GM19452 (cell line): ENCODE measurements around the gene CRAMP1.

Experiments
- ATAC-seq: cut with Tn5 transposase; IDR thresholded peaks from one replicate; pipeline ENCODE4 v1.9.1; 2021; ENCODE audit not compliant: unreplicated experiment

CRAMP1 gene

DNA sequence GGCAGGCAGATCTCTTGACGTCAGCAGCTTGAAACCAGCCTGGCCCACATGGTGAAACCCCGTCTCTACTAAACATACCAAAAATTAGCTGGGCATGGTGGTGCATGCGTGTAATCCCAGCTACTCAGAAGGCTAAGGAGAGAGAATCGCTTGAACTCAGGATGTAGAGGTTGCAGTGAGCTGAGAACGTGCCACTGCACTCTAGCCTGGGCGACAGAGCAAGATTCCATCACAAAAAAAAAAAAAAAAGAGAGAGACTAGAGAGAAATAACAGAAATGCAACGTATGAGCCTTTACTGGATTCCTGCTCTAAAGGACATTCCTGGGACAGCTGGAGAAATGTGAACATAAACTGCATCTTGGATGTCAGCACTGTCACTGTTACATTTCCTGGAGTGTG, 11.1 kb upstream of the CRAMP1 start:
- ATAC-seq: no peak

DNA sequence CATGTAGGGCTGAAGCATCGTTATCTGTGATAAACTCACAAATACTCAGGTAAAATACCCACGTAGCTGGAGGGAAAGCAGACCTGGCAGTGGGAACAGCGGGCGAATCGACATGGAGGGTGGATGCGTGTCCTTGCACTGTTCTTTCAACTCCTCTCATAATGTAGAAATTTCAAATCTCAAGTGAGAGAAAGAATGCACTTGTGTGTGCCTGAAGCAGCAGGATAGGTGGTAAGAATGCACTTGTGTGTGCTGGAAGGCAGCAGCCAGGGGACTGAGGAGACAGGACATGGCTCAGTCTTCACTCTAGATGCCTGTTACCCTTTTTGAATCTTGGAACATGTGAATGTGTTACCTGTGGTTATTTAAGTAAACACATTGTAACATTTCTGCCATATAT, 10.7 kb upstream of the CRAMP1 start:
- no peak for ATAC-seq

DNA sequence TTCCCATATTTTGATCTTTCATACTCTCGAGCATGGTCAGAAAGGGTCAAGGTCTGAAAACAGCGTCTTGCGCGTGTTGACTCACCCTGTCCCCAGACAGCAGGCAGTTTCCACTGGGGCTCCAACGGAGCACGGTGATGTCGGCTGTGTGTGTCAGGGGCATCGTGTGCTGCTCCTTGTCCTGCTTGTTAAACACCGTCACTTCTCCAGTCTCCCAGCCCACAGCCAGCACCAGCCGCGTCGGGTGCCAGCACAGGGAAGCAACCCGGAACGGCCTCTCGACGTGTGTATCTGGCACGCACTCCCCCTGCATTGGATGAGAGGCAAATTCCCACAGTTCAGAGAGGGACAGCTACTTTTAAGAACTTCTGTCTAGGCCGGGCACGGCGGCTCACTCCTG, 9.9 kb upstream of the CRAMP1 start:
- no peak for ATAC-seq

DNA sequence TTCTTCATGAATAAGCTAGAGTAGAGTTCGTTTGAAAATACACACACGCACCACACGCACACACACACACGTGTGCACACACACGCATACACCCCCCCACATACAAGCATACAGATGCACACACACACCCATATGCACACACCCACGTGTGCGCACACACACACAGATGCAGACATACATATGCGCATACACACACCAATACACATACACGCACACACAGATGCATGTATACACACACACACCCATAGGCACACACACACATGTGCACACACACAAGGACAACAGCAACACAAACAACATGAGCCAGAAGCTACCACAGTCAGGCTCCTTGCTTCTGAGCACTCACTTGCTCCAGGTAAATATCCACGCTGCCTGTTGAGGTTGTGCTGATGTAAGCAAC, 5.4 kb upstream of the CRAMP1 start:
- no peak for ATAC-seq

DNA sequence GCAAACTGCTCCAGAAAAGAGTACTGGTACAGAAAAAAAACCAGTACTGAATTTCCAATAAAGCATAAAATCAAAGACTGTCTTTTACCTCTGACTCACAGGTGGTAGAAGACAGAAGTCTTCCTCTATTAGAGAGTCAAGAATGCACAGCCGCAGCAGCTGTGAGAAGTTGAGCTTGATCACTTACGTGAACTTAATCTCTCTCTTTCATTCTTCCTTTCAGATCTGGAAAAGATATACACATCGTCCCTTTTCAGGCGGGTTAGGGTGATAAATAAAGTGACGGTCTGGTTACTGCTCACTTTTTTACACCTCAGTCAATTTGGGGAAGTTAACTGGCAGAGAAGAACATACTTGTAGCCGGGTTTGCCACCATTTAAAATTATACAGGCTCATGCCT, 4.2 kb upstream of the CRAMP1 start:
- ATAC-seq: no peak

DNA sequence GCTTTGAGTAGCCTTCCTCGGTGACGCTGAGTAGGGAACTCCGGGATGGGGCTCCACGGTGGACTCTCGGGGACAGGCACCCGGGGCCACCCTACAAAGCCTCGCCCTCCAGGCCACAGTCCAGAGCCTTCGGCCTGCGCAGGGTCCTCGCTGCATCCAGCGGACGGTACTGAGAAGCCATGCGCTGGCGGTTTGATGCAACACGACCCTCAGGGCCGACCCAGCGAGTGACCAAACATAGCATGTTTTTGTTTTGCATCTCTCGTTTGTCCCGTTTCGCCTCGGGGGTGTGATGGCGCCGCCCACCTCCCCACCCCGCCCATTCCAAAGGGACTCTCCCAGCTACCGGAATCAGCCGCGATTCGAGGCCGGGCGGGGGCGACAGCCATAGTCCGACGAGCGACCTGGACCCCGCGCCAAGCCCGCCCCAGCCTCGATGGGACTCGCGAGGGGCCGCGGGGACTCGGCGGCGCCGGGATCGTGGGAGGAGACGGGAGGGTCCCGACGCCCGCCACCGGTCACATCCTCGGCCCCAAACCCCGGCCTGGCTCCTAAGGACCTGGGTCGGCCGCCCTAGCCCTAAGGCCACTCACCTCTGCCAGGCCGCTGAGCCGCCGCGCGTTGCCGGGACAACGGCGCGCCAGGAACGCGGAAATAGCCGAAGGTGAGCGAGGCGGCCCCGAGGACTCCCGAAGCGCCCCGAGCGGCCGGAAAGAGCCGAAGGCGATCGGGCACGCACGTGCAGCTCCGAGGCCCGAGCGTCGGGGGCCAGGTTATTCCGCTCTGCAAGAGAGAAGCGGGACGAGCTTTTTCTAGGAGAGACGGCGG, 1.9 kb upstream of the CRAMP1 start:
- ATAC-seq: no peak

DNA sequence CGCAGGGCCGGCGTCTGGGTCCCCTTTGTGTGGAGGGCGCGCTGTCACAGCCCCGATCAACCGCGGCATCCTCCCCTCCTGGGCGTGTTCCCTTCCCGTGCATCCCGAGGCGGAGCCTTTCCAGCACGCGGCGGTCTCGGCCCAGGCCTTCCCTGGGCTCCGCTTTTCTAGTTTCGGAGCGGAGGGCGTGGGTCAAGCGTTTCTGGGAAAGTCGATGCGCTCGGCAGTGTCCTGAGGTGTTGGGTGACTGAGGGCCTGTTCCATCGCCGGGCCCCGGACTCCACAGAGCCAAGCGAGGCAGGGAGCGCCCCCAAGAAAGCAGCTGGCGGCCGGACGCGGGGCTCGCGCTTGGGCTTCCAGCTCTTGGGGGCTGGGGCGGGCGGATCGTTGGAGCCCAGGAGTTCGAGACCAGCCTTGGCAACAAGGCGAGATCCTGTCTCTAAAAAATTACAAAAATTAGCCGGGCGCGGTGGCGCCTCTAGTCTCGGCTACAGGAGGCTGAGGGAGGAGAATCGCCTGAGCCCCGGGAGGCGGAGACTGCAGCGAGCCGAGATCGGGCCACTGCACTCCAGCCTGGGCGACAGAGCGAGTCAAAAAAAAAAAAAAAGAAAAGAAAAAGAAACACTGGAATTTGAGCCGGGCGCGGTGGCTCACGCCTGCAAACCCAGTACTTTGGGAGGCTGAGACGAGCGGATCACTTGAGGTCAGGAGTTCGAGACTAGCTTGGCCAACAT, 1.1 kb upstream of the CRAMP1 start:
- no peak for ATAC-seq

DNA sequence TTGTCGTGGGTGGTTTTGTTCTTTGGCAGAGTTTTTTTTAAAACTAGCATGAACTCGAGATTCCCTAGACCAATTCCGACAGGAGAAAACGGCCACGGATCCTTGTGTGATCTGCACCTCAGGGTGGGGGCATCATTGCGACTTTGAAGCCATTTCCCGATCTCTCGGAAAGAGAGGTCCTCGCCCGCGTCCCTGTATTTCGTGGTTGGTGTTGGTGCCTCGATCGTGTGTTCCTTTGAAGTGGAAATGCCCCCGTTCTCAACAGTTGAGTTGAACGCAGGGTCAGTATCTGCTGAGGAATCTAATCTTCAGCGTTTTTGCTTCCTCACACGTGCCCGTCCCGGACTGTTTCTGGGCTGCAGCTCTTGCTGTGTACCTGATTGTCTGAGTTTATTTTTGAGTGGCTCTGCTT, 1.1 kb downstream of the CRAMP1 start:
- no peak for ATAC-seq

DNA sequence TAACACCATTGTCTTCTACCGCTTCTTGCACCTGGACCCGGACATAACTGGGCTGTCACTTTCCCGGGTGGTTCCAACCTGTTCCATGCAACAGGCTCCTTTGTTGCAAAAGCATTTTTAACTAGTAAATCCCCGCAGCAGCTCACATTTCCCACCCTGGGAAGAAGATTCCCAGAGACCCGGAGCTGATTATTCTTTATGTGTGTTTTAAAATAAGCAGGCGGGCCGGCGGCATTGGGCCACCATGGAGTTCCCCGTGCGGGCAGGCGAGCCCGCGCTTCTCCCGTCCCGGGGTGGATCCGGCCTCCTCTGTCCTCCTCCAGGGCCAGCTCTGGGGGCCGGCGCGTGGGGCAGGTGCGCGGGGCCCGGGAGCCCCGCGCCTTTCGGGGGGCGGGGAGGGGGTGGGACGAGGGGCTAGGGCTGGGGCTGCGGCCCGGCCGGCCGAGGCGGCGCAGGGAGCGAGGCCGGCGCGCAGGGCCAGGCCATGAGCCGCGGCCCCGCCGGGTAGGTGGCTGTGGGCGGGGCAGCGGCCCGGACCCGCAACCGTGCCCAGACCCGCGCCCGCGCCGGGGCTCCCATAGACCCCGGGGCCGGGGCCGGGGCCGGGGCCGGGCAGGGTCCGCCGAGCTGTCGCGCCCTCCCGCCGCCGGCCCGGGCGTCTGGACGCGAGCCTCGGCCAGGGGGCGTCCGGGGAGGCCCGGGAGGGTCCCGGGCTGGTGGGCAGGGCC, 1.7 kb downstream of the CRAMP1 start:
- ATAC-seq: no peak

DNA sequence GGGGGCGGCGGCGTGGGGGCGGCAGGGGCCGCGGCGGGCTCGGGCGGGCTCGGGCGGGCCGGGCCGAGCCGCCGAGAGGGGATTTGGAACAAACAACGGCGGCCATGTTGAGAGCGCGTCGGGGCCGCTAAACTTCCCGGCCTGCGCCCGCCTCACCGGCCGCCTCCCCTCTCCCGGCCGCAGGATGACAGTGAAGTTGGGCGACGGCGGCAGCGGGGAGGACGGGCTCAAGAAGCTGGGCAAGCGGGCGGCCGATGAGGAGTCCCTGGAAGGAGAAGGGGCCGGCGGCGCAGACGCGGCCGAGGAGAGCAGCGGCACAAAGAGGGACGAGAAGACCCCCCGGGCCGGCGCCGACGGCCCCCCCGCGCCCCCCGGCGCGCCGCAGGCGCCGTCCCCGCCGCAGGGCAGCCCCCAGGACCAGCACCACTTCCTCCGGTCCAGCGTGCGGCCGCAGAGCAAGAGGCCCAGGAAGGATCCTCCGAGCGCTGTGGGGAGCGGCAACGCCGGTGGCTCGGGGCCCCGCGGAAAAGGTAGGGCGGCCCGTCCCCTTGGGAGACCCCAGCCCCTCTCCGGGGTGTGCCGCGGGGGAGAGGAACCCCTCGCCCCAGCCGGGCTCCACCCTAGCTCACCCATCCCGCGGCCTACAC, 2.4 kb downstream of the CRAMP1 start:
- no peak for ATAC-seq

DNA sequence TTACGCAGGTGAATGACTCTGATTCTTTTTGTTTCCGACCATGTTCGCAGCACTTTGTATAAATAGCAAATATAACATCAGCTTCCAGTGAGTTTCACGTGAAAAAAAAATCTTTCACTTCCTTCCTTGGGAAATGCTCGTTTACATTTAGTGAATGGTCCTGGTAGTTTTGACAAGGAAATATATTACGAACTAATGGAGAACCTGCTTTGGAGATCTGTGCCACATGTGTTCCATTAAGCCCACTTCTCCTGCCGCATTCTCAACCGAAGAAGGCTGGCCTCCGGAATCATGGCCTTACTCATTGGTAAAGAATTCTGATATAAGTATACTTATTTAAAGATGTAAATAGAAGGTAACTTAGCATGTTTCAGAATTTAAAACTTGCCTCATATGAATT, 3.6 kb downstream of the CRAMP1 start:
- no peak for ATAC-seq

DNA sequence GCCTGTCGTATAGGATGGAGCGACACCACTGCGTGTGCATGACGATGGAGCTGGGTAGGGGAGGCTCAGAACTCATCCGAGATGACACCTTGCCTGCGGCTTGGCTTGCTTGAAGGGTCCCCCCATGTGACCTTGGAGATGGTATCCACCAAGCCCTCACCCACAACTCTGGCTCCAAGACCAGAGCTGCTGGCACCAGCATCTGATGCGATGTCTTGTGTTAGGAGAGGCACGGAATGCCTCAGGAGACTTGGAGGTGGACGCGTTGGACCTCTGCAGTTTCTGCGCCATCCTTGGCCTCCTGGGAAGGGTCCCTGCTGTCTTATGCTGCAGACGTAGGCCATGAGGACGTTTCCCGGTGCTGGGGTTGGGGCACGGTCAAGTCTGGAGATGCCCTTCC, 7.8 kb downstream of the CRAMP1 start:
- ATAC-seq: no peak

DNA sequence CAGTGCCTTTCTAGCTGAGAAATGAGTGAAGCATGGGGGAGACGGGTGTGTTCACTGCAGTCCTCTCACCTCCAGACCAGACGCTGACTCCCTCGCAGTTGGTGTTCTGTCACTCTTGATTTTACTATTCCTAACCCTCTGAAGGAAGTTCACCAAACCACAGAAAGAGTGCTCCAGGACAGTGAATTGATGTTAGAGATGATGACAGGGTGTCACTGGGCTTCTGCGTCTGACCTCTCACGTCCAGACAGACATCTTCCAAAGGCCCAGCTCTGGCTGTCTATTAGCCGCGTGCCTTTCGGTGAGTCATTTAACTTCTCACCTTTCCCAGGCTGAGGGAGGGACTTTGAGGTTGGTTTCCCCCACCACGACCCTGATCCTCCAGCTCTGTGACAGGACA, 8.2 kb downstream of the CRAMP1 start:
- peak; percentile 60 for ATAC-seq

DNA sequence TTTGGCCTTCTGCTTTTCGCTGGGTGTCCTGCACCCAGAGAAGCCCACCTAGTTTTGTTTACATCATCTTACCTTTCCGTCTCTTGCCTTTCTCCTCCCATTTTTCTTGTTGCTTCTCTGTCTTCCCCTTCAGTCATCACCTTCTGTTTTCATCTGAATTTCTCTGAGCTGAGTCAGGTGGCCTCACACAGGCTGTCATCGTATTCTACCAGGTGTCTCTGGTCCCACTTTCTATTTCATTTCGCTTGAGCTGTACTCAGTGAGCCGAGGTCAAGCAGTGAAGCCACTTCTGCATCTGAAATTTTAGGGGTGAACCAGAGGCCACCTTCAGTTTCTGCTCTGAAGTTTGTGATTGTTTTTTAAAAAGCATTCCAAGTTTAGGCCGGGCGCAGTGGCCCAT, 9.7 kb downstream of the CRAMP1 start:
- no peak for ATAC-seq

DNA sequence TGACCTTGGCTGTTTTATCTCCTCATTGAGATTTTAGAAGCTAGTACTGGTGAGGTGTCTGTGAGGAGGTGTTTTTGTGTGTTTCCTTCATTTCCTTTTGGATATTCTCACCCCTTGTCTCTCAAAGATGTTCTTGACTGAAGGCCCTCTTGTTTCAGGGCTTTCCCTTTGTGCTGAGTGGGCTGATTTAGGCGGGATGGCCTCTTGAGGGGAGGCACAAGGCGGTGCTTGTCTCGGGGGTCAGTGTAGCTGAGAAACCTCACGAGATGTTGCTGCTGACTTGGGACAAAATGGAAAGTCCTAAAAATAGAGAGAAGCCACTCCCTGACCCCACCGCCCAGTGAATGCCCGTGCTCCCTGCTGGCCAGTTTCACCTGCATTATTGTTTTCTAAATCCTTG, 14.2 kb downstream of the CRAMP1 start:
- ATAC-seq: no peak

DNA sequence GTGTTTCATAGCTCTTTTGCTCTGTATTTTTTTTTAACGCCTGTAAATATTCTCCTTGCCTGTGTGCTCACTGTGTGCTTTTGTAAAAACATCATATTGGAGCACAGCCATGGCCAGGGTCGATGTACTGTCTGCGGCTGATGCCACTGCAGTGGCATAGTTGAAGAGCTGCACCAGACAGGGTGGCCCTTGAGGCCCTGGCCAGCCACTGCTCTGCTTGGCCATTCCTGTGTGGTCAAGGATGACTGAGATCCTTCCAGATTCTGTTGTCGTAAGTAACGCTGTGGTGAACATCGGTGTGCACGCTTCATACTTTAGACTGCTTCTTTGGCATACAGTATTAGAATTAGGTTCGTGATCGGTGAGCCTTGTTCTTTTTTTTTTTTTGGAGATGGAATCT, 14.6 kb downstream of the CRAMP1 start:
- no peak for ATAC-seq

DNA sequence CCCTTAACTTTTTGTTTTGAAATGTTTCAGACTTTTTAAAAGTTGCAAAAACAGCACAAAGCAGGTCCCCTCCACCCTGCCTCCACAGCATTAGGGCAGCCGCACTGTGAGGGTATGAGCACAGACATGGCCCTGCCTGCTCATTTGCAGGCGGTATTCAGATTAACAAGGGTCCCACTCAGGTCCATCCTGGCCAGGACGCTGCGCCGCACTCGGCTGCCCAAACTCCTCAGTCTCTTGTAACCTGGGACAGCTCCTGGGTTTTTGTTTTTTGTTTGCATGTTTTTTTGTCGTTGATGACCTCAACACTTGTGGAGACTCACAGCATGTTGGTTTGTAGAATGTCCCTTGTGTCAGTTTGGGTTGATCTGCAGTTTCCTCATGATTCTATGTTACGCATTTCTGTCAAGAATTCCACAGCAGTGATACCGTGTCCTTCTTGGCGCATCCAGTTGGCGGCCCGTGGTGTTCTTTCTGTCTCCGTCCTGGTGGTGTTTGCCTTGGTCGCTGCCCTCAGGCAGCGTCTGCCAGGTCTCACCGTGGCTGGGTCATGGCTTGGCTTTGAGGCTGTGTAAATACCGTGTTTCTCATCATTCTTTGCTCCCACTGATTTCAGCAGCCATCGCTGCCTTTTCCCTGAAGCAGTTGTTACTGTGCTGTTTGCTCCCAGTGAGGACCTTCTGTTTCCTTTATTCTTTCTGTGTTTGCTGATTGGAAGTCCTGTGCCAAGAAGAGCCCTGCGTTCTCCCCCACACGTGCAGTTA, 18.5 kb downstream of the CRAMP1 start:
- no peak for ATAC-seq

DNA sequence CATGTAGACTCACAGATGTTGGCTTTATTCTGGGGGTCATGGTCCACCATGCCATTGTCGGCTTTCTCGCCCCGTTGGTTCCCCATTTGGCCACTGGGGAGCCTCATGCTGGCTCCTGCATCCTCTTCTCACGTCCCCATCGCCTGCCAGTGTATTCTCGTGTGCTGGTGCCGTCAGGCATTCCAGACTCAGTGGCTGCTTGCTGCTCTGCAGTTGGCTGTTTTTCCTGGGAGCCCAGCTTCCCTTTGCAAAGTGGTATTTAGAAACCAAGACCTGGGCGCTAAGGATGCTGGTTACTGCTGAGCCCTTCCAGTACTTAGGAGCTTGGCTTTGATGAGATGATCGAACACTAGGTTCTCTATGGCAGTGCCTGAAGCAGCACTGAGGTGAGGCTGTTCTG, 19.1 kb downstream of the CRAMP1 start:
- ATAC-seq: no peak

DNA sequence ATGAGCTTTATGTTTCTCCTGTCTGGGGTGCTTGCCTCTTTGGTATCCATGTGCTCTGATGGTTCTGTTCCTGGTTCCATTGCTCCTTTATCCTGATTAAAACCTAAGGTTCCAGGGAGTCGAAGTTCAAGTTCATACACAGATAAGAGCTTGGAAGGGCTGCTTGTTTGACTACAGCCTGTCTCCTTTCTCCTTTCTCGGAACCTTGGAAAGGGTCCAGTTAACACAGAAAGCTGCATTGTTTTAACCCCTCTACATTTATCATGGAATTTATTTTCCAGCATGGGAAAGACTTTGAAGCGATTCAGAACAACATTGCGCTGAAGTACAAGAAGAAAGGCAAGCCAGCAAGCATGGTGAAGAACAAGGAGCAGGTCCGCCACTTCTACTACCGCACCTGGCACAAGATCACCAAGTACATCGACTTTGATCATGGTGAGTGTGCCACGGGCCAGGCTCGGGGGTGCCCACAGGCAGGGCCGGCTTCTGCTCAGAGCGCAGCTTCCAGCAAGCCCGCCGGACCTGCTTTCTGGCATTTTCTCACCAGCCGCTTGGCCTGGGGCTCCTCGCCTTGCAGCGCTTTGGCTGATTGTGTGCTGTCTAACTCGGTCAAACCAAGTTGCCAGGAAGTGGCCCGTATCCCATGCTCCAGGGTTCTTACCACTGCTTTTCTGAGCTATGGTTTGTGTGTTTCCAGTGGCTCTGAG, 19.9 kb downstream of the CRAMP1 start:
- ATAC-seq: no peak

DNA sequence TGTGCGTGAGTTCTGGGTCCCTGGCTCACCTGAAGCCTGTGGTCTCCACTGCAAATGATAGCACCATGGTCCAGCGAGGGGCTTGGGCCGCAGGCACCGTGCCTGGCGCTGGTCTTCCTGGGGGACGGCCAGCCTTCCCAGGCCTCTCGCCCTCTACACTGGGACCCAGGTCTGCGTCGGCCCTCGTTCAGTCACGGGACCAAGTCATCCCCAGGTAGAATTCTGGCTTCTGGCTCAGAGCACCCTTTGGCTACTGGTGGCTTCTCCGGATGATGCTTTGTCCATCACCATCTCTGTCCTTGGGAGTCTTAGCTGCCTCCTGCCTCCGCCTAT, 20.4 kb downstream of the CRAMP1 start:
- no peak for ATAC-seq
